GM12878 (cell line): ENCODE measurements around the gene CTNNA3. TPM values are rescaled to one million over a fixed set of nuclear protein-coding genes. Genes with fewer than 3 reads are reported as not detected.

ENCODE experiments used
- ATAC-seq: fragments of 200-7000 bp; cut with Tn5 transposase; 3 replicates; pipeline ENCODE4 v1.9.1; 2020; ENCODE audit warnings: mild to moderate bottlenecking, moderate library complexity
- BruUV-seq: library from RNA; stranded (reverse); fragments of 400-500 nt; replicated peaks from 2 replicates; lab custom pipeline; 2021; lab: Mats Ljungman, UMichigan
- CTCF ChIA-PET: fragments of 300-600 bp; sonication (Branson Sonifier 250); formaldehyde crosslinking; extraction: SDS; loops from one replicate; lab custom pipeline; 2021; ENCODE audit warnings: inconsistent platforms; lab: Yijun Ruan, JAX
- POLR2A ChIA-PET: fragments of 350-600 bp; formaldehyde crosslinking; extraction: SDS; loops from one replicate; lab custom pipeline; 2021; ENCODE audit warnings: inconsistent platforms; lab: Charles Lee
- RAD21 ChIA-PET: fragments of 300-600 bp; sonication (Branson Sonifier 250); formaldehyde crosslinking; loops from one replicate; lab custom pipeline; 2023; ENCODE audit warnings: antibody characterized with exemption; ENCODE audit not compliant: unreplicated experiment; lab: Charles Lee
- SMC1A ChIA-PET: fragments of 300-600 bp; sonication (Branson Sonifier 250); formaldehyde crosslinking; loops from one replicate; lab custom pipeline; 2023; ENCODE audit not compliant: unreplicated experiment, uncharacterized antibody; lab: Charles Lee
- DNase-seq: peaks from one replicate; pipeline ENCODE4 v3.0.0-alpha.2; 2011; ENCODE audit warnings: low read depth, low spot score
- FAIRE-seq: peaks from 3 replicates; lab custom pipeline; 2011; peaks lifted over from hg19 to GRCh38; lab: Jason Lieb, UNC
- H2AFZ ChIP-seq: 2 replicates; pipeline ENCODE4 v1.6.0; 2011; ENCODE audit warnings: low read depth, low read length, control low read depth; ENCODE audit not compliant: control insufficient read depth
- H3K27ac ChIP-seq: 2 replicates; pipeline ENCODE4 v1.5.1; 2011; ENCODE audit warnings: control low read depth; ENCODE audit not compliant: control insufficient read depth, insufficient read depth
- H3K27me3 ChIP-seq, 2 experiments: replicated peaks in 1 of 2; 2 replicates each; pipeline versions ENCODE4 v1.6.0 to v1.6.1; 2011; ENCODE audit warnings: low read length in 1 of 2; ENCODE audit not compliant: control insufficient read depth in 2 of 2, insufficient read depth in 2 of 2
- H3K36me3 ChIP-seq, 2 experiments: 2 replicates each; pipeline ENCODE4 v1.5.1; 2011; ENCODE audit warnings: low read length in 1 of 2; ENCODE audit not compliant: control insufficient read depth in 2 of 2, insufficient read depth in 2 of 2
- H3K4me1 ChIP-seq: 2 replicates; pipeline ENCODE4 v1.6.1; 2011; ENCODE audit warnings: mild to moderate bottlenecking, low read length, moderate library complexity, mixed read lengths; ENCODE audit not compliant: control insufficient read depth, insufficient read depth
- H3K4me2 ChIP-seq: 2 replicates; pipeline ENCODE4 v1.6.0; 2011; ENCODE audit warnings: control low read depth; ENCODE audit not compliant: control insufficient read depth, insufficient read depth
- H3K4me3 ChIP-seq: fragments of 200-600 bp; sonication (generic); 2 replicates; pipeline ENCODE4 v1.5.1; 2016
- H3K79me2 ChIP-seq: 2 replicates; pipeline ENCODE4 v1.6.0; 2011; ENCODE audit warnings: low read length; ENCODE audit not compliant: control insufficient read depth, insufficient read depth
- H3K9ac ChIP-seq: 2 replicates; pipeline ENCODE4 v1.8.0; 2011; ENCODE audit warnings: low read length, control low read depth, mixed read lengths; ENCODE audit not compliant: control insufficient read depth, insufficient read depth
- H3K9me3 ChIP-seq: replicated peaks from 3 replicates; pipeline ENCODE4 v1.5.1; 2011; ENCODE audit warnings: mild to moderate bottlenecking, low read length; ENCODE audit not compliant: control insufficient read depth, insufficient read depth
- H4K20me1 ChIP-seq: 2 replicates; pipeline ENCODE4 v1.6.0; 2011; ENCODE audit not compliant: control insufficient read depth, insufficient read depth
- HCFC1 ChIP-seq: fragments of 150-350 bp; IDR thresholded peaks from 2 replicates; pipeline ENCODE4 v1.6.1; 2014; ENCODE audit warnings: low read length
- KAT2A ChIP-seq: conservative IDR thresholded peaks from 2 replicates; pipeline ENCODE4 v1.6.1; 2011; ENCODE audit warnings: low read depth, low read length; ENCODE audit not compliant: control insufficient read depth
- KDM1A ChIP-seq: fragments of 200-600 bp; sonication (generic); IDR thresholded peaks from 2 replicates; pipeline ENCODE4 v1.6.1; 2016; ENCODE audit warnings: borderline replicate concordance
- MEF2B ChIP-seq: fragments of 450-650 bp; IDR thresholded peaks from 2 replicates; pipeline ENCODE4 v1.6.1; 2018; ENCODE audit warnings: mild to moderate bottlenecking, moderate library complexity; ENCODE audit not compliant: partially characterized antibody, poor library complexity, severe bottlenecking
- POLR2A ChIP-seq: IDR thresholded peaks from 2 replicates; pipeline ENCODE4 v1.6.1; 2011; ENCODE audit warnings: low read depth, mild to moderate bottlenecking, low read length
- SMARCA5 ChIP-seq: fragments of 450-650 bp; IDR thresholded peaks from 2 replicates; pipeline ENCODE4 v1.6.1; 2017; ENCODE audit warnings: mild to moderate bottlenecking
- ZNF274 ChIP-seq: IDR thresholded peaks from one replicate; pipeline ENCODE4 v1.8.0; 2011; ENCODE audit not compliant: insufficient read length, insufficient read depth
- ZNF622 ChIP-seq: fragments of 450-650 bp; IDR thresholded peaks from 2 replicates; pipeline ENCODE4 v1.6.1; 2017; ENCODE audit warnings: mild to moderate bottlenecking, inconsistent platforms
- WGBS: methylation state at CpG from one replicate; pipeline ENCODE4 v1.1.6; 2016; ENCODE audit warnings: low lambda C conversion rate; ENCODE audit not compliant: insufficient replicate concordance, insufficient coverage; ENCODE audit errors: missing lambda C conversion rate; 5-methylcytosine and 5-hydroxymethylcytosine counted together
- in situ Hi-C: fragments of 300-500 bp; cut with MboI; formaldehyde crosslinking; loops from 9 replicates; pipeline ENCODE4 v1.14.3; 2018; ENCODE audit warnings: mixed read lengths
- intact Hi-C: fragments of 100-400 bp; cut with micrococcal nuclease; formaldehyde crosslinking; loops from one replicate; pipeline ENCODE4 v1.14.2; 2022; ENCODE audit not compliant: unreplicated experiment
- polyA plus RNA-seq, 11 experiments: library from polyadenylated mRNA; depleted of rRNA in 4 of 11; unstranded in 6 of 11; stranded (reverse) in 5 of 11; fragments of >200 nt; fragmentation: Nextera tagmentation in 4 of 11; fragmentation: Illumina TruSeq in 1 of 11; extraction: Ambion mirVana in 4 of 11; extraction: Trizol in 1 of 11; gene quantifications; 1 replicate in 1 of 11; 2 replicates in 10 of 11; pipeline versions ENCODE4 v1.2.1 to v1.2.3, GENCODE V29; 2011 to 2016; ENCODE audit warnings: inconsistent platforms in 2 of 11, missing spikeins in 2 of 11, low read depth in 1 of 11
- total RNA-seq, 4 experiments: library from RNA; depleted of rRNA in 3 of 4; stranded (reverse); fragments of >200 nt in 3 of 4; fragmentation: Illumina TruSeq in 1 of 4; extraction: Trizol in 1 of 4; gene quantifications; 2 replicates each; pipeline versions ENCODE4 v1.2.1 to v1.2.3, GENCODE V29; 2013 to 2021
- TF ChIP-seq, protein P1 (sequence below): fragments of 450-650 bp; IDR thresholded peaks from 2 replicates; pipeline ENCODE4 v1.6.1; 2017; ENCODE audit warnings: low read depth, mild to moderate bottlenecking, moderate library complexity
- TF ChIP-seq, protein P2 (sequence below): fragments of 450-650 bp; IDR thresholded peaks from 2 replicates; pipeline ENCODE4 v1.6.1; 2017; ENCODE audit warnings: mild to moderate bottlenecking, moderate library complexity
- TF ChIP-seq, protein P3 (sequence below): fragments of 450-650 bp; IDR thresholded peaks from 2 replicates; pipeline ENCODE4 v1.6.1; 2017; ENCODE audit warnings: mild to moderate bottlenecking
- TF ChIP-seq, protein P4 (sequence below): IDR thresholded peaks from 2 replicates; pipeline ENCODE4 v1.6.1; 2011; ENCODE audit warnings: low read depth, low read length, improper control_type of control experiment, borderline replicate concordance

CTNNA3 gene
- total and polyA plus RNA-seq, 10 of the 15 experiments (the other 5 are each of a cell fraction or from before 2014, with no cell fraction given): under 0.01 to 4.5 (median 0.22) TPM; not detected in 2

DNA sequence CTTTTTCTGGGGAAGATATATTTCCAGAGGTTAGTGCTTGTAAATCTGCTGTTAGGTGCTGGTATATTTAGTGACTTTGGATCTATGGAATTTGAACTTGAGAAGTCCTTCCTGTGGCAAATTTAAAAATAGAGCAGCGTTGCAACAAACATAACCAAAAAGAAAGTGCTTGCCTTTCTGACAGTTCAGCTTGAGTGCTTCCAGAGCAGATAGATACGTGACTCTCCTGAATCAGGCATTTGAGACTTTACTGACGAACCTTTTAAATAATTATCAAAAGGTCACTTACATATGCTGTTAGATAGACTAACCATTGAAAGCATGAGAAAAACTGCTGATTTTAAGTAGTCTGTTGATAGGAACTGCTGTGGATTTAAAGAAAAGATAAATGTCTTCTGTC lies 1157.6 kb downstream of the CTNNA3 start:
- no peaks in the 10 kb centered on the region for H3K9me3 ChIP-seq
- no peaks in the 10 kb centered on the region for H3K4me1 ChIP-seq
- 0% methylated on average over 3 of the region's 3 CpGs for WGBS
- DNase-seq (no peak), ATAC-seq (no peak), FAIRE-seq (no peak)
- H3K27ac ChIP-seq: no peak overlapping the region
- intact Hi-C loops (no loop called here), in situ Hi-C loops (no loop called here)
- H3K9ac ChIP-seq: no peak overlapping the region
- TF ChIP-seq ZNF622 (no peak), POLR2A (no peak), HCFC1 (no peak), KDM1A (no peak), KAT2A (no peak), MEF2B (no peak), ZNF274 (no peak), SMARCA5 (no peak)
- TF ChIP-seq, protein P1, sequence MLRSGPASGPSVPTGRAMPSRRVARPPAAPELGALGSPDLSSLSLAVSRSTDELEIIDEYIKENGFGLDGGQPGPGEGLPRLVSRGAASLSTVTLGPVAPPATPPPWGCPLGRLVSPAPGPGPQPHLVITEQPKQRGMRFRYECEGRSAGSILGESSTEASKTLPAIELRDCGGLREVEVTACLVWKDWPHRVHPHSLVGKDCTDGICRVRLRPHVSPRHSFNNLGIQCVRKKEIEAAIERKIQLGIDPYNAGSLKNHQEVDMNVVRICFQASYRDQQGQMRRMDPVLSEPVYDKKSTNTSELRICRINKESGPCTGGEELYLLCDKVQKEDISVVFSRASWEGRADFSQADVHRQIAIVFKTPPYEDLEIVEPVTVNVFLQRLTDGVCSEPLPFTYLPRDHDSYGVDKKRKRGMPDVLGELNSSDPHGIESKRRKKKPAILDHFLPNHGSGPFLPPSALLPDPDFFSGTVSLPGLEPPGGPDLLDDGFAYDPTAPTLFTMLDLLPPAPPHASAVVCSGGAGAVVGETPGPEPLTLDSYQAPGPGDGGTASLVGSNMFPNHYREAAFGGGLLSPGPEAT: no peak
- TF ChIP-seq, protein P2, sequence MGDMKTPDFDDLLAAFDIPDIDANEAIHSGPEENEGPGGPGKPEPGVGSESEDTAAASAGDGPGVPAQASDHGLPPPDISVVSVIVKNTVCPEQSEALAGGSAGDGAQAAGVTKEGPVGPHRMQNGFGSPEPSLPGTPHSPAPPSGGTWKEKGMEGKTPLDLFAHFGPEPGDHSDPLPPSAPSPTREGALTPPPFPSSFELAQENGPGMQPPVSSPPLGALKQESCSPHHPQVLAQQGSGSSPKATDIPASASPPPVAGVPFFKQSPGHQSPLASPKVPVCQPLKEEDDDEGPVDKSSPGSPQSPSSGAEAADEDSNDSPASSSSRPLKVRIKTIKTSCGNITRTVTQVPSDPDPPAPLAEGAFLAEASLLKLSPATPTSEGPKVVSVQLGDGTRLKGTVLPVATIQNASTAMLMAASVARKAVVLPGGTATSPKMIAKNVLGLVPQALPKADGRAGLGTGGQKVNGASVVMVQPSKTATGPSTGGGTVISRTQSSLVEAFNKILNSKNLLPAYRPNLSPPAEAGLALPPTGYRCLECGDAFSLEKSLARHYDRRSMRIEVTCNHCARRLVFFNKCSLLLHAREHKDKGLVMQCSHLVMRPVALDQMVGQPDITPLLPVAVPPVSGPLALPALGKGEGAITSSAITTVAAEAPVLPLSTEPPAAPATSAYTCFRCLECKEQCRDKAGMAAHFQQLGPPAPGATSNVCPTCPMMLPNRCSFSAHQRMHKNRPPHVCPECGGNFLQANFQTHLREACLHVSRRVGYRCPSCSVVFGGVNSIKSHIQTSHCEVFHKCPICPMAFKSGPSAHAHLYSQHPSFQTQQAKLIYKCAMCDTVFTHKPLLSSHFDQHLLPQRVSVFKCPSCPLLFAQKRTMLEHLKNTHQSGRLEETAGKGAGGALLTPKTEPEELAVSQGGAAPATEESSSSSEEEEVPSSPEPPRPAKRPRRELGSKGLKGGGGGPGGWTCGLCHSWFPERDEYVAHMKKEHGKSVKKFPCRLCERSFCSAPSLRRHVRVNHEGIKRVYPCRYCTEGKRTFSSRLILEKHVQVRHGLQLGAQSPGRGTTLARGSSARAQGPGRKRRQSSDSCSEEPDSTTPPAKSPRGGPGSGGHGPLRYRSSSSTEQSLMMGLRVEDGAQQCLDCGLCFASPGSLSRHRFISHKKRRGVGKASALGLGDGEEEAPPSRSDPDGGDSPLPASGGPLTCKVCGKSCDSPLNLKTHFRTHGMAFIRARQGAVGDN: no peak
- TF ChIP-seq, protein P3, sequence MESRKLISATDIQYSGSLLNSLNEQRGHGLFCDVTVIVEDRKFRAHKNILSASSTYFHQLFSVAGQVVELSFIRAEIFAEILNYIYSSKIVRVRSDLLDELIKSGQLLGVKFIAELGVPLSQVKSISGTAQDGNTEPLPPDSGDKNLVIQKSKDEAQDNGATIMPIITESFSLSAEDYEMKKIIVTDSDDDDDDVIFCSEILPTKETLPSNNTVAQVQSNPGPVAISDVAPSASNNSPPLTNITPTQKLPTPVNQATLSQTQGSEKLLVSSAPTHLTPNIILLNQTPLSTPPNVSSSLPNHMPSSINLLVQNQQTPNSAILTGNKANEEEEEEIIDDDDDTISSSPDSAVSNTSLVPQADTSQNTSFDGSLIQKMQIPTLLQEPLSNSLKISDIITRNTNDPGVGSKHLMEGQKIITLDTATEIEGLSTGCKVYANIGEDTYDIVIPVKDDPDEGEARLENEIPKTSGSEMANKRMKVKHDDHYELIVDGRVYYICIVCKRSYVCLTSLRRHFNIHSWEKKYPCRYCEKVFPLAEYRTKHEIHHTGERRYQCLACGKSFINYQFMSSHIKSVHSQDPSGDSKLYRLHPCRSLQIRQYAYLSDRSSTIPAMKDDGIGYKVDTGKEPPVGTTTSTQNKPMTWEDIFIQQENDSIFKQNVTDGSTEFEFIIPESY: no peak
- TF ChIP-seq, protein P4, sequence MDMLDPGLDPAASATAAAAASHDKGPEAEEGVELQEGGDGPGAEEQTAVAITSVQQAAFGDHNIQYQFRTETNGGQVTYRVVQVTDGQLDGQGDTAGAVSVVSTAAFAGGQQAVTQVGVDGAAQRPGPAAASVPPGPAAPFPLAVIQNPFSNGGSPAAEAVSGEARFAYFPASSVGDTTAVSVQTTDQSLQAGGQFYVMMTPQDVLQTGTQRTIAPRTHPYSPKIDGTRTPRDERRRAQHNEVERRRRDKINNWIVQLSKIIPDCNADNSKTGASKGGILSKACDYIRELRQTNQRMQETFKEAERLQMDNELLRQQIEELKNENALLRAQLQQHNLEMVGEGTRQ: no peak
- CTCF ChIA-PET: no interaction called here
- no peak overlapping the region for H3K4me3 ChIP-seq
- BruUV-seq: no TSS peak
- H3K36me3 ChIP-seq: no peaks in the 10 kb centered on the region
- H3K79me2 ChIP-seq: no peaks in the 10 kb centered on the region
- no peak overlapping the region for H2AFZ ChIP-seq
- no peaks in the 10 kb centered on the region for H3K27me3 ChIP-seq
- H4K20me1 ChIP-seq: no peaks in the 10 kb centered on the region
- POLR2A ChIA-PET: no interaction called here
- RAD21 ChIA-PET: no interaction called here
- H3K4me2 ChIP-seq: no peak overlapping the region
- SMC1A ChIA-PET: no interaction called here
